GM21447 (cell line): Measurements from ENCODE around the gene MMP24.
"Not testable (repeated sequence)": the region's sequence is repeated elsewhere in the genome, so short reads cannot be mapped to it uniquely, and the experiment has no call there.

Experiments used
- ATAC-seq: cut with Tn5 transposase; IDR thresholded peaks from one replicate; pipeline ENCODE4 v1.9.1; 2021; ENCODE audit not compliant: unreplicated experiment

MMP24 gene

DNA sequence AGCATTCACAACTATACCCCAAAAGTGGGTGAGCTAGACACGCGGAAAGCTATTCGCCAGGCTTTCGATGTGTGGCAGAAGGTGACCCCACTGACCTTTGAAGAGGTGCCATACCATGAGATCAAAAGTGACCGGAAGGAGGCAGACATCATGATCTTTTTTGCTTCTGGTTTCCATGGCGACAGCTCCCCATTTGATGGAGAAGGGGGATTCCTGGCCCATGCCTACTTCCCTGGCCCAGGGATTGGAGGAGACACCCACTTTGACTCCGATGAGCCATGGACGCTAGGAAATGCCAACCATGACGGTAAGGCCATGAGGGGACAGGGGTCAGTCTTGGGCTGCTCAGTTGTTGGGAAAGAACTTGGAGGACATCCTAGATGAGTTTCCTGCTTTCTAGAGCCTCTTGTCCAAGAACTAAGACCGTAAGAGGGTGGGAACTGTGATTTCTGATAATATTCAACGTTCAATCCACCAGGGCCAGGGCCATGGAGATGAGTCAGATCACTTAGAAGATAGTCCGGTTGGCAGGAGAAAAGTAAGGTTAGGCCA, 28.0 kb downstream of the MMP24 start:
- ATAC-seq: no peak

DNA sequence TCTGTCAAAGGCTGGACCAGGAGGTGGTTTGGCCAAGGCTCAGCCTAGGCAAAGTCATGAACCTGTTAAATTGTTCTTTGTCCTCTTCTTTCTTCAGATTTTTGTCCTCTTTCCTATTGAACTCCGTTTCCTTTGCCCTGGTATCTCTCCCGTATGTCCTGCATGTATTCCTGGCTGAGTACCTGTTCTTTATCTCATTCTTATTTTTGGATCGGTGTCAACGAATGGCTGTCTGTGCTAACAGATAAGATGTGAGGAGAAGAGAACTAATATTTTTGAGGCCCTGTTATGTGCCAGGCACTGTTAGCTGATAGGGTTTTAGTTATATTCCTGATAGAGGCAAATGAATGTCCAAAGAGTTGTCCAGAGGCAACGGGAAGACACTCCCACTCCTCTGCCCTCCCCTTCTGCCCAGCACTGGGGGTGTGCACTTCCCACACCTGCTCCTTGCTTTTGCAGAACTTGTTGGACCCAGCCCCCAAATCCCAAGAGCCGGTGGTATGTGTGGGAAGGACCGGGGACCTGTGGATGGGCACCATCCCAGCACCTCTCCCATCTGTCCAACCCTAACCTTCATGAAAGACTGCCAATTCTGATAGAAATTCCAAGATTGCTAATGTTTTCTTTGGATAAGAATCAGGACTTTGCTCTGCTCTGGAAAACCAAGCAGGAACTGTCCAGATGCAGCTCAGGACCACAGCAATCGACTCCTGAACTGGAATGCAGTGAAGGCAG, 30.9 kb downstream of the MMP24 start:
- ATAC-seq: no peak

DNA sequence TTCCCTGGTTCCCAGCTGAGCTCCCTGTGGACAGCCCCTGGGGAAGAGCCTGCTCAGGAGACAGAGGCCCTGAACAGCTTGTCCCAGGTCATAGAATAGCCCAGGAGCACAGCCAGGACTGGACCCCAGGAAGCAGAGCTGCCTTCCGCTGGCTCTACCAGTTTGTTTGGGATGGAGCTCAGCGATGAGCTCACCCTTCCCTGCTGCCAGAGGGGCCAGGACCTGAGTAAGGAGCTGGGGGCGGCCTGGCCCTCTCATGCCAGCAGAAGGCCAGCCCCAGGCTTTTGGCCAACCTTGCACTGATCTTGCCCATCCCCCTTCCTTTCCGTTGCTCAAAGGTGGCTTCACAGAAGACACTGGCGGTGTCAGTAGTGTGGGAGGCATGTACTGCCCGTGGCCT, 33.9 kb downstream of the MMP24 start:
- ATAC-seq: no peak

DNA sequence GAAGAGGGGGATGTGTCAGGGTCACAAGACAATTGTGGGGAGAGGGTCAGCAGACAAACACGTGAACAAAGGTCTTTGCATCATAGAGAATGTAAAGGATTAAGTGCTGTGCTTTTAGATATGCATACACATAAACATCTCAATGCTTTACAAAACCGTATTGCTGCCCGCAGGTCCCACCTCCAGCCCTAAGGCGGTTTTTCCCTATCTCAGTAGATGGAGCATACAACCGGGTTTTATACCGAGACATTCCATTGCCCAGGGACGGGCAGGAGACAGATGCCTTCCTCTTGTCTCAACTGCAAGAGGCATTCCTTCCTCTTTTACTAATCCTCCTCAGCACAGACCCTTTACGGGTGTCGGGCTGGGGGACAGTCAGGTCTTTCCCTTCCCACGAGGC, 35.8 kb downstream of the MMP24 start:
- not testable (repeated sequence) for ATAC-seq

DNA sequence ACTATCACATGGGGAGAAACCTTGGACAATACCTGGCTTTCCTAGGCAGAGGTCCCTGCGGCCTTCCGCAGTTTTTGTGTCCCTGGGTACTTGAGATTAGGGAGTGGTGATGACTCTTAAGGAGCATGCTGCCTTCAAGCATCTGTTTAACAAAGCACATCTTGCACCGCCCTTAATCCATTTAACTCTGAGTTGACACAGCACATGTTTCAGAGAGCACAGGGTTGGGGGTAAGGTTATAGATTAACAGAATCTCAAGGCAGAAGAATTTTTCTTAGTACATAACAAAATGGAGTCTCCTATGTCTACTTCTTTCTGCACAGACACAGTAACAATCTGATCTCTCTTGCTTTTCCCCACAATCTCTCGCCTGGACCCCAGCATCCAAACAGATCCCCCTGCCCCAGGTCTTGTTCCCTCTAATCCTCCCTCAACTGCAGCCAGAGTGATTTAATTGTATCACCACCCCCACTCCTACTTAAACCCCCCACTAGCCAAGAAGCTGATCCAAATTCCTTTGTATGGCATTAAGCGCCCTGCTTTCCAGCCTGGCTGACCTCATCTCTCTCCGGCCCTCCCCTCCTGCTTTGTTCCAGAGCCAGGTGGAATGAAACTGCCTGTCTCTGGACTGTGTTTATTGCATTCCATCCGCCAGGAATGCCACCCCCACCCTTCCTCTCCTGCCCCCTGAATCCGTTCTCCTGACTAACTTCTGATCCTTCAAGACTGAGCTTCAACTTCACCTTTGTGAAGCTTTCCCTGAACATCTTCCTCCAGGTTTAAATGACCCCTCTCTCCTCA, 36.4 kb downstream of the MMP24 start:
- ATAC-seq: not testable (repeated sequence)

DNA sequence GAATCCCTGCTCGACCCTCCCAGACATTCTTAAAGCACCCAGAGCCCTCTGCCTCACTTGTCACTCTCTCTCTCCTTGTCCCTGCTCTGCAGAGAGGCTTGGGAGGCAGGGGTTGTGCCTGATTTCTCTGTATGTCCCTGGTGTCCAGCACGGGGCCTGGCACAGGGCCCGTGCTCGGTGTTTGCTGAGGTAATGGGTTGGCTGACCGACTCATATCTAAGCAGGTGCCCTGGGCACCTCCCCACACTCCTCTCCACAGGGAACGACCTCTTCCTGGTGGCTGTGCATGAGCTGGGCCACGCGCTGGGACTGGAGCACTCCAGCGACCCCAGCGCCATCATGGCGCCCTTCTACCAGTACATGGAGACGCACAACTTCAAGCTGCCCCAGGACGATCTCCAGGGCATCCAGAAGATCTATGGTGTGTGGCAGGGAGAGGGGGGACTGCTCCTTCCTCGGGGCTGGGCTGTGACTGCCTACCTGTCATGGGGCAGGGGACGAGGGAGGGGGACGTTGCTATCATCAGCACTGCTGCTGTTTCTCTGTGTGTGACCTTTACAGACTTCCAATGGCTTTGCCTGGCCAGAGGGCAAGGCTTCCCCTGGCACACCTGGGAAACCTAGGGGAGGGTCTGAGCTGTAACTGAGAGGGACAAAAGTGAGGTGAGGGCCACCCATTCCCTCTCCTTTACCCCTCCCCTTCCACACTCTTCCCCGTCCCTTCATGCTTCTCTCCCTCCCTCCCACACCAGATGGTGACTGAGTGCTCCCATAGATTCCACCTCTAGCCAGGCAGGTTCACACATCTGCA, 37.2 kb downstream of the MMP24 start:
- ATAC-seq: no peak

DNA sequence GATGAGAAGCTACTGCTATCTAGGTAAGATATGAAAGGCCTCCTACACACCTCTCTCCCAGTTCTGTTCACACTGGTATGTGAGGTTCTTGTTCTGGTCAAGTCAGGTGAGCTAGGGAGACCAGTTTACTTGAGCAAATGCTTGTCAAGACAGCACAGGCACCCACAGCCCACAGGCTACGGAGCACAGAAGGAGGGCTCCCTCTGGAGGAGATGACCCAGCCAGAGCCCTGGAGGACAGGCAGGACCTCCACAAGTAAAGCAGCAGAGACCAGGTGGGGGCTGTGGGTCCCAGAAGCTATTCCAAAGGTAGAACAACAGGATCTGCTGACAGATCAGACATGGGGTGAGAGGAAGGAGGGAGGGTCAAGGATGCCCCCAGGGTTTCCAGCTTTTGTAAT, 38.3 kb downstream of the MMP24 start:
- ATAC-seq: no peak

DNA sequence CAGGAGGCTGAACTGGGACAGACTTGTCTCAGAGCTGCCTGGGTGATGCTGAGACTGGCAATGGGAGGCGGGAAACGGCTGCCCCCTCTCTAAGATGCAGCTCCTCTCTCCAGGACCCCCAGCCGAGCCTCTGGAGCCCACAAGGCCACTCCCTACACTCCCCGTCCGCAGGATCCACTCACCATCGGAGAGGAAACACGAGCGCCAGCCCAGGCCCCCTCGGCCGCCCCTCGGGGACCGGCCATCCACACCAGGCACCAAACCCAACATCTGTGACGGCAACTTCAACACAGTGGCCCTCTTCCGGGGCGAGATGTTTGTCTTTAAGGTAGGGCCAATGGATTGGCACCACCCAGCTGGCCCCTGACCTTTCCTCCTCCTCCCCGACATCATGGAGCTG, 40.6 kb downstream of the MMP24 start:
- ATAC-seq: no peak

DNA sequence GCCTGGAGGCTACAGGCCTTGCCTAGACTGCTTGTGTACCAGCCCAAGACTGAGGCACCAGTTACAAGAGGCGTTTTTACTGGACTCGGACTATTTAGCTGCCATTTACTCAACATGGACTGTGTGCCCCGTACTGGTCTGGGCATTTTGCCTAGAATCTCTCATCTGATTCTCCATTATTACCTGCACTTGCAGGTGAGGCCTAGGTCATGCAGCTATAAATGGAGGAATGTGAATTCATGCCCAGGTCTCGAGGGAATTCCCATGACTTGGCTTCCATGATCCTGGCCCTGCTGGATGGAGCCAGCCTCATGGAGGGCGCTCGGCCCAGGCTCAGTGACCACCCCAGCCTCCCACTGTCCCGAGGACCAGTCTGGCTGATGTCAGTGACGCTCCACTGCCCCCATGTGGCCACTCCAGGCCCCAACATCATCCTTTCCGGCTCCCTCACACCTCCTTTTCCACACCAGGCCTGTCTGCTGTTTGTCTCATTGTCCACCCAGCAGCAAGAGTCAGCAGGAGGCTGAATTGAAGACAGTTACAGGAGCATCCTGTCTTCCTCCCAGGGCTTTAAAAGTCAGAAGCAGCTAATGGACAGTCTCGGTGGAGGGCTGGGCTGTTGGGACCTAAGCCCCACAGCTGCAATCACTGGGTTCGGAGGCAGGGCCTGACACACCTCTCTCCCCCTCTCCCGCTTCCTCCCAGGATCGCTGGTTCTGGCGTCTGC, 42.7 kb downstream of the MMP24 start:
- ATAC-seq: no peak

DNA sequence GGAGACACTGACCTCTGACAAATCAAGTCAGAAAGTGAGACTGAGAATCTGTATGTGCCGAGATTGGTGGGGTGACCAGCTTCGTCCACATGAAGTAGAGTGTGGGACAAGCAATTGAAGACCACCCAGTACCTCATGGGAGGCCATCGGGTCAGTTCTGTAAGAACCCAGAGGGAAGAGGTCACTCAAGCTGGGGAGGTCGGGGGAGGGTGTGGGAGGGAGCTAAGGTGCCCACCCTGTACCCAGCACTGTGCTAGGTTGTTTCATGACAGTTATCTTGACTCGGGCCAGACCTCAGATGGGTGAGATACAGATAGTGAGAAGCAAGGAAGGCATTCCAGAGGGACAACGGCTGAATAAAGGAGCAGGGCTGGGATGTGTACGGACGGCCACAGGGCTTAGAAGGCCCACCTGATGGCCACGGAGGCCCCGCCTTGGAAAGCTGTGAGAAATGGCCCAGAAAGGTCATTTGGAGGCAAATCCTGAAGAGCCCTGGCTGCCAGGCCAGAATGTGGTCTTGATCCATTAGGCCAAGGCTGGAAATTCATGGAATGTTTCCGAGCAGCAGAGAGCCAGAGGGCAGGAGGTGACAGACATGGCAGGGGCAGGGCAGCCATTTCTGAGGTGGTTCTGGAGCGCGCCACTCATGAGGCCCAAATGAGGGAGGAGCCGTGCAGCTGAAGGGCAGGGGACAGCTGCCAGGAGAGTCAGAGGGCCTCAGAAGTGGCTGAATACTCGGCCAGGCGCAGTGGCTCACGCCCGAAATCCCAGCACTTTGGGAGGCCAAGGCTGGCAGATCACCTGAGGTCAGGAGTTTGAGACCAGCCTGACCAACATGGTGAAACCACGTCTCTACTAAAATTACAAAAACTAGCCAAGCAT, 43.8 kb downstream of the MMP24 start:
- no peak for ATAC-seq

DNA sequence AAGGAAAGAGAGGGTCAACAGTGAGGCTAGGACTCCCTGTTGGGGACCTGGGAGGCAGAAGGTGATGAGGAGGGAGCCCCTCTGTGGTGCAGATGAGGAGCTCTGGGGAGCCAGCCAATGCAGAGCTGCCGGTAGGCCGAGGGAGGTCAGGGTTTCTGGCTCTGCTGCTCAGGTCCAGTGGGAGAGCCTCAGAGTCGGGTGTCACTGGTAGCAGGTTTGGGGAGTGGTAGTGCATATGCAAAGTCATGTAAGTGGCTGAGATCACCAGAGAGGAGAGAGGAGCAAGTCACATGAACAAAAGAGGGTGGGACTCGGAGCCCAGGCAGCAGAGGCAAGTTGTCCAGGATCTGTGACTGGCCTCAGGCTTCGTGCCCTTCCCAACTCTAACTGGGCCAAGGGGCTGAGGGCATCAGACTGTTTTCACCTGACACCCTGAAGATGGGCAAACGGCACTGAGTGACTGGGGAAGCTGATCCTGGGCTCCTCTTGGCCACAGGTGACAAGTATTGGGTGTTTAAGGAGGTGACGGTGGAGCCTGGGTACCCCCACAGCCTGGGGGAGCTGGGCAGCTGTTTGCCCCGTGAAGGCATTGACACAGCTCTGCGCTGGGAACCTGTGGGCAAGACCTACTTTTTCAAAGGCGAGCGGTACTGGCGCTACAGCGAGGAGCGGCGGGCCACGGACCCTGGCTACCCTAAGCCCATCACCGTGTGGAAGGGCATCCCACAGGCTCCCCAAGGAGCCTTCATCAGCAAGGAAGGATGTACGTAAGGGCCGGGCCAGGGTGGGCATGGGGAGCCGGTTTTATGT, 44.8 kb downstream of the MMP24 start:
- ATAC-seq: no peak

DNA sequence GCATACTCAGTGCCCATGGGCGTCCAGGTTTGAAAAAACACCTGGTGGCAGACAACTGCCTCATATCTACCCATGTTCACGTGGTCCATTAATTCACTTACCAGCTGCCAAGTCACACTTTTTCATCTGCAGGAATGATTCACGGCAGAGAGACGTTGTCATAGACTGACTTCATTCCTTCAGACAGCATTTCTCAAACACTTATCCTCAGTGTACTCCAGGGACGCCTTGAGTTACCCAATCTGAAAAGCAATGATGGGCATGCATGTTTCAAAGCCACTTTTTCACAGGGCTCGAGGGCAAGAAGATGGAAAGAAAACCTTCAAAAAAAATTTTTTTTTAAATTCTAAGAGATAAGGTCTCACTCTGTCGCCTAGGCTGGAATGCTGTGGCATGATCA, 45.4 kb downstream of the MMP24 start:
- ATAC-seq: no peak

DNA sequence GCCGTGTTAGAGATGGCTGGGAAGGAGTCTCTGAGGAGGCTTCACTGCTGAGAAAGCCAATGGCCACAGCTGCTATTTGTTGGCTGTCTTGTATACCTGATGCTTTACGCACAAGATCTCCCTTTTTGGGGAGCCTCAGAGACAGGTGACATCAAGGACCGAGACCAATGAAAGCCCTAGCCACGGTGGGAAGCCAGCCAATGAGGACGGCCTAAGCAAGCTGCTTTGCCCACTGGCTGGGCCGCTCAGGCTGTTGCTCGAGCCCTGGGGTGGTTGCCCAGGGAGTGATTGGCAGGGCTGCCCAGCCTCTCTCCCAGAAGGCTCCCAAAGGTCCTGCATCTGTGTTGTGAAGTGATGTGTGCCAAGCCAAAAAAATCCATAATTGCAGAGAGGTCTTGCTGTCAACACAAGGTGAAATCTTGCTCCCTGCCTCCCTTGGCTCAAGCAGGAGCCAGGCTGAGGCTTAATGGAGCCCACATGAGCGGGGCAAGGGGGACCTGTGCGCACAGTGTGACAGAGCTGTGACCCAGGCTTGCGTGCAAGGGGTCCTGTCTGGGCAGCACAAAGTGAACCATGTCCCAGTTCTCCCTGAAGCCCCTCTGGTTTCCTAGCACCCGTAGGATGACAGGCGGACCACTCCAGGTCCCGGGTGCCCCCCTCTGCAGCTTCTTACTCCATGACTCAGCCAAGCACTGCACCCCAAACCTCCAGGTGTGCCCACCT, 47.1 kb downstream of the MMP24 start:
- ATAC-seq: no peak

DNA sequence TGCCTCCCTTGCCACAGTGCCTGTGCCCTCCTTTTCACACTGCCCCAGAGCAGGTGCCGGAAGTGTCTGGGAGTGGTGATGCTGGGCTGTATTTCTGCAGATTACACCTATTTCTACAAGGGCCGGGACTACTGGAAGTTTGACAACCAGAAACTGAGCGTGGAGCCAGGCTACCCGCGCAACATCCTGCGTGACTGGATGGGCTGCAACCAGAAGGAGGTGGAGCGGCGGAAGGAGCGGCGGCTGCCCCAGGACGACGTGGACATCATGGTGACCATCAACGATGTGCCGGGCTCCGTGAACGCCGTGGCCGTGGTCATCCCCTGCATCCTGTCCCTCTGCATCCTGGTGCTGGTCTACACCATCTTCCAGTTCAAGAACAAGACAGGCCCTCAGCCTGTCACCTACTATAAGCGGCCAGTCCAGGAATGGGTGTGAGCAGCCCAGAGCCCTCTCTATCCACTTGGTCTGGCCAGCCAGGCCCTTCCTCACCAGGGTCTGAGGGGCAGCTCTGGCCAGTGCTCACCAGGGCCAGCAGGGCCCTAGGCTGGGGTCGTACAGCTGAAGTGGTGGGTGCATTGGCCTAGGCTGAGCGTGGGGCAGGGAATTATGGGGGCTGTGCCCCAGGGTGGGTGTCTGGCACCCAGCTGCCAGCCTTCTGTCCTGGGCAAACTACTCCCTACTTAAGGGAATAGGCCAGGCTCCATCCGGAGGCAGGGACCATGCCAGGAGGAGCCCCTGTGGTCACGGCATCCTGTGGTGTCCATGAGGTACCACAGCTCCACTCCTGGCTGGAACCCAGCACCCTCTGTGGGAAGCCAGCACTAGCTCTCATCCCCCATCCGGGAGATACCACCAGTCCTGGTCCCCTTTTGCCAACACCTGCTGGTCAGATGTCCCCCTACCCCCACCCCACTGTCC, 47.9 kb downstream of the MMP24 start:
- no peak for ATAC-seq

DNA sequence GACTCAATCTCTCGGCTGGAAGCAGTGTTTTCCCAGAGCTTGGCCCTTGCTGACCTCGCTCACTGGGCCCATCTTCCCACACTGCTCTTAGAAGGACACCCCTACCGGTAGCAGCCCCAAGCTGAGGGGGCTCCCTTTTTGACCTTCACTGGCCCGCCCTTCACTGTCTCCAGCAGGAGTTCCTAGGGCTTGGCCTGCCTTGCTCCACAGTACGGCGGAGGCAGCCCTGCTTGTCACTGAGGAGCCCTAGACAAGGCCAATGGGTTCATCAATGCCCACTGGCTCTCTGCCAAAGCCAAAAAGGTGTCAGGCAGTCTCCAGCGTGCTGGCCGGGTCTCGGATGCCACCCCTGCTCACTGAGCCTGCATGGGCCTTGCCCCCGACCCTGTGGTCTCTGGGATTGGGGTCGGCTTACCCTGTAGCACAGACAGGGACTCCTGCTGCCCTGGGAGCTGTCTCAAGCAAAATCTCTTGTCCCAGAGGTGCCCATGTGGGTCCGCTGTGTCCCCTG, 49.3 kb downstream of the MMP24 start:
- ATAC-seq: no peak

DNA sequence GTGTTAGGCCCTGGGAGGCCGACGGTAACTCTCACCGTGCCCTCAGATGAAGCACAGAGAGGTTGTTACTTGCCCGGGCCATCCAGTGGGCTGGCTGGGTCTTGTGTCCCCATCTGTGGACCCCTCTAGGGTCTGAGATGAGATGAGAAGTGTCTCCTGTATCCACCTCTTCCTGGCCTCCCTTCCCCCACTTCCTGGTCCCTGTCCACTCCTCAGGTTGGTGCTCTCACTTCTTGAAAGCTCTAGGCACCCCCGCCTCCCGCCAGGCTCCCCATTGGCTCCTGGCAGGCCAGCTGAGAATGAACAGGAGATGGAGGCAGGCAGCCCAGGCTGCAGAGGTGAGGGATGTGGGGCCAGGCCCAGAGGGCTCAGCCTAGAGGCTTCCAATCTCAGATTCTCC, 49.9 kb downstream of the MMP24 start:
- no peak for ATAC-seq

DNA sequence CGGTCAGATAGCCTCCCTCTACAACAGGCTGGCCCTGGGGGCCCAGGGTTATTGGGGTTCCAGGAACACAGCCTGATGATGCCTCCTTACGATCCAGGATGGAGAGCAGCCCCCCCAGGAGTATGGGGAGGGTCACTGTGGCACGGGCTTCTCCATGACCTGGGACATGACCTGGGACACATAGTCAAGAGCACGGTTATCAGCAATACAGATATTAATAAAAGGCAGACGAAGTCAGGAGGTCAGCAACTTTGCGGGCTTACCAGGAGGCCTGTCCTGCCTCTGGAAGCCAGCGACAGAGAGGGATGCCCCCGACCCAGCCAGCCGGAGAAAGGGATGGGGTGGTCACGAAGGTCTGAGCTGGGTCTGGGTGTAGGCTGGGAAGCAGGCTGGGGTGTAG, 50.6 kb downstream of the MMP24 start:
- no peak for ATAC-seq
